GM21447 (cell line): ENCODE measurements around the gene CDK9.

Source experiments
- ATAC-seq: cut with Tn5 transposase; IDR thresholded peaks from one replicate; pipeline ENCODE4 v1.9.1; 2021; ENCODE audit not compliant: unreplicated experiment

CDK9 gene

GRCh38 chr9:127761491-127761956, 24.3 kb upstream of the CDK9 start:
- no peak for ATAC-seq

- ATAC-seq, result no peak
Measured at GRCh38 chr9:127762111-127762676, 23.6 kb upstream of the CDK9 start.

GRCh38 chr9:127763918-127764384, 21.9 kb upstream of the CDK9 start:
- ATAC-seq, result no peak

DNA sequence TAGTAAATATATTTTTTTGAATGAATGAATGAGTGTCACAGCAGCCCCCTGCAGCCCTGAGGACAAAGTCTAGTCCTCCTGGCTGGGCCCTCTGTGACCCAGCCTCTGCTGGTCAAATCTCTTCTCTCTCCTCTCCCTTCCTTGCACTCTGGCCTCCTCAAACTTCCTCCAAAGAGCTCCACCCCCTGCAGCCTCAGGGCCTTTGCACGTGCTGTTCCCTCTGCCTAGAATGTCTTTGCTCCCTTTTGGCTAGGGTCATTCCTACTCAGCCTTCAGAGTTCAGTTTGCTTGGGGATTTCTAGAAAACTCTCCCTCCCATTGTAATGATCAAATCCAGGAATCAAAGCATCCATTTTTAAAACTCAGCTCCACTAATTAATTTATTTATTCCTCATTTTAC, 20.4 kb upstream of the CDK9 start:
- ATAC-seq, result no peak

- ATAC-seq, result no peak
Measured at GRCh38 chr9:127767410-127767809, 18.4 kb upstream of the CDK9 start.

- ATAC-seq, result no peak
Measured at GRCh38 chr9:127767909-127768331, 17.9 kb upstream of the CDK9 start.

DNA sequence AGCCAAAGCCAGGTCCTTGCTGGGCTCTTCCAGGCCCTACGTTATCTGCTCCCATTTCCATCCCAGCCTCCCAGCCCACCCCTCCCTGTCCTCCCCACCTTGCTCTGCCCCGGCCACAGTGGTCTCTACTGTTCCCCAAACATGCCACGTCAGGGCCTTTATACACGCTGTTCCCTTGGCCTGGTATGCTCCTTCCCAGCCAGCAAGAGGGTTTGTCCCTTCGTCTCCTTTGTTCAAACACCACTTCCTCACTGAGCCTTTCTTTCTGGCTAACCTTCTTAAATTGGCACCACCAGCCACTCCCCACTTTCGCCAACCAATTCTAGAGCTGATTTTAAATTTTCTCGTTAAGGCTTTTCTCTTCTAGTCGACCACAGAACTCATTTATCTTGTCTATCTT, 17.1 kb upstream of the CDK9 start:
- no peak for ATAC-seq

- ATAC-seq, result no peak
Measured at GRCh38 chr9:127769101-127769500, 16.7 kb upstream of the CDK9 start.

DNA sequence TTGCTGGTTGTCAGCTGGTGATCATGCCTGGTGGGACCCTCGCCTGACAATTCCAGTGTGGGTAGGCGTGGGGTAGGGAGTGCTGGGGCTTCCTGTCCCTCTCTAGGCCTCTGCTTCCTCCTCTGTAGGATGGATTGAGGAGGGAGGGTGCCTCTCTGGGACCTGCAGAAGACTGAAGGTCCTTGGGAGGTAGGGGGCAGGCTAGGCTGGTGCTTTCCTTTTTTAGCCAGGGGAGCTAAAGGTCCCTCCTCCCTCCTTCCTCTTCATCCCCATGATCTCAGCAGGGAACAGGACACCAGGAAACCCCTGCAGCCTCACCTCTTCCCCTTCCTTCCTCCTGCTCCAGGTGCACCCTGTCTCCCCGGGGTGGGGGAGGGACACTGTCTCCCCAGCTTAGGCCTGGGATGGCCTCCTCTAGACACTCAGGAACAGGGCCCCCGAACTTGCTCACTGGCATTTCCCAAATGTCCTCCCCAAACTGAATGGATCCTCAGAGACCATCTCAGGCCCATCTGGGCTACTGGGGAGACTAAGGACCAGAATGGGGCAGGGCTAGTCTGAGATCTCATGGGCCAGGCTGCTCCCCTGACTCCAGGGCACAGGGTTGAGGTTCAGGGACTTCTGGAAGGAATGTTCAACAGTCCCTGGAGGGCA, 15.8 kb upstream of the CDK9 start:
- ATAC-seq, result no peak

- ATAC-seq, result no peak
Measured at GRCh38 chr9:127770583-127770904, 15.3 kb upstream of the CDK9 start.

- ATAC-seq, result peak; percentile 78
Measured at GRCh38 chr9:127770905-127771569, 14.8 kb upstream of the CDK9 start.

DNA sequence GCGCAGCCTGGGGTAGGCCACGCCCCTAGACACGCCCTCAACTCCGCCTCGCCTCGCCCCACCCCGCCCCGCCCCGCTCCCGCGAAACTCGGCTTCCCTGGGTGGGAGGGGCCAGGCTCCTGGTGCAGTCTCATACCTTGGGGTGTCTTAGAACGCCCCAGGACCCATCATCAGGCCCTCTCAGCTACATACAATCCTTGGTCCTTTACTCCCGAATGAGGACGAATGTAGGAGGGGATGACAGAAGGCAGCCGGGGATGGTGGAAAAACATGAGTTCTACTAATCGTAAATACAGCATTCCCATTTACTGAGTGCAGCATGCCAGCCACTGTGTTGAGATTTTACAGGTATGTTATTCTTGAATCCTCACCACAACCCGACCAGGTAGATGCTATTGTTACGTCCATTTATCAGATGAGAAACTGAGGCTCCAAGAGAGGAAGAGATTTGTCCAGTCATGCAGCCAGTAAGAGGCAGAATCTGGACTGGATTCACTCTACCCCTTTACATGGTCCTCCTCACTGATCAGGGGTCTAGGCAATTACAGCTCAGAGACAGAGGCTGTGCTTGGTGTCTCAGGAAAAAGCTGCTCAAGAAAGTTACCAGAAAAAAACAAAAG, 14.2 kb upstream of the CDK9 start:
- ATAC-seq, result no peak

DNA sequence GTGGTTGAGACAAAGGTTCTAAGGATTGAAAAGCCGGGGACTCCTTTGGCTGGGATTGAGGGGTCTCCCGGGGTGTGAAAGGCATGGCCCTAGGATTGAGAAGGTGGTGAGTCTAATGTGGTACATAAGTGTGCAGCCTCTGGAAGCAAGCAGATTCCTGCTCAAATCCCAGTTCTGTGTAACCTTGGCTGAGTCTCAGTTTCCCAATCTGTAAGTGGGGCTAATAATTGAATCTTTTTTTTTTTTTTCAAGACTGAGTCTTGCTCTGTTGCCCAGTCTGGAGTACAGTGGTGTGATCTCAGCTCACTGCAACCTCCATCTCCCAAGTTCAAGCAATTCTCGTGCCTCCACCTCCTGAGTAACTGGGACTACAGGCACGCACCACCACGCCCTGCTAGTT, 13.2 kb upstream of the CDK9 start:
- no peak for ATAC-seq

- no peak for ATAC-seq
Measured at GRCh38 chr9:127773272-127773671, 12.6 kb upstream of the CDK9 start.

DNA sequence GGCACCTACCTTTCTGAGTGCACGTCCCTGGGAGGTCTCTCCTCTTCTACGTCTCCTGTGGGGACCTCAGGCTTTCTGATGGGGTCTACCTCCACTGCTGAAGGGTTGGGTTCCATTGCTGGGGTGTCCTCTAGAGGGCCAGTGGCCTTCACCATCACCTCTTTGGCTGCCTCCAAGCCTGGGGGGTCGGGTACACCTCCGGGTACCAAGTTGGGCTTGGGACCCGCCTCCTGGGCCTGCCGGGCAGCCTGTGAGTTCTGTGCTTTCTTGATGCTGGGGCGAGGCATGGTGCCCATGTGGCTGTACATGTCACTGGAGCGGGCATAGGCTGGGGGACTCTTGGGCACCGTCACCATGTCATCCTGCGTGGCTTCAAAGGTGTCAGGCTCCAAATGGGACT, 11.9 kb upstream of the CDK9 start:
- no peak for ATAC-seq

GRCh38 chr9:127776195-127776923, 9.5 kb upstream of the CDK9 start:
- no peak for ATAC-seq

GRCh38 chr9:127776924-127777289, 8.9 kb upstream of the CDK9 start:
- ATAC-seq, result no peak

- no peak for ATAC-seq
Measured at GRCh38 chr9:127777368-127777980, 8.4 kb upstream of the CDK9 start.

DNA sequence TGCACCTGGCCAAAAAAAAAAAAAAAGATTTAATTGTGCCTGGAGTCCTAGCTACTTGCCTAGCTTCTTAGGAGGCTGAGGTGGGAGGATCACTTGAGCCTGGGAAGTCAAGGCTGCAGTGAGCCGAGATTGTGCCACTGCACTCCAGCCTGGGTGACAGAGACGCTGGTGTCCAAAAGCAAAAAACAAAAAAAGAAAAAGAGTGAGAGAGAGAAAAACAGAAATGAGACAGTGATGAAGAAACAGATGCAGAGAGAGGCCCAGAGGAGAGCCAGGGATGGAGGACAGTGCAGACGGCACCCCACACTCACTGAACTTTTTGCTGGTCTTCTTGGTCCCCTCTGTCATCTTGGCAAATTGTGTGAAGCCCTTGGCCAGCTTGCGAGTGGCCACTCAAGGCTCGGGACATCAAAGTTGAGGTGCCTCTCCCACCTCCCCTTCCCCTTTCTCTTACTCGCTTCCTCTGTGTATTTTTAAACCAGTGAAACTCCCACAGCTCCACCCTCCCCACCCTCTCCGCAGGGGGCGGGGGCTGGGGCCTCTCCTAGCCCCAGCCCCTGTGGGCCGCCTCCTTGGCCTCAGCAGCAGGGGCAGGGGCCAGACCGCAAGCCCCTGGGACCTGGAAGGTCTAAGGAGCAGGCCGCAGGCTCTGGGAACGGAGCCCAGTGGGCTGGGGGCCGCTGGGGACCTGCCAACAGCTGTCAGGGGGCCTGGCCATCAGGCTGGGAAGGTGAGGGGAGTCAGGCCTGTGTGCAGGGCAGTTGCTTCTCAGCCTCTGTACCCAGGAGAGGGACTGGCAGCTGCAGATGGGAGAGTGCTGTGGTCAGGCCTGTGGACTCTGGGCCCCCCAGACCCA, 7.3 kb upstream of the CDK9 start, which contains the start of gene SH2D3C:
Gene SH2D3C, minus strand, starts transcription at position 387 of the 856 bp plus-strand sequence. Its CDS starts 39 bp downstream, at position 348.
- peak; percentile 38 for ATAC-seq
